ENCODE results near the gene FOXL3. TPM values are rescaled to one million over a fixed set of nuclear protein-coding genes. Genes with fewer than 3 reads are reported as not detected.

FOXL3 gene
- total RNA-seq, 1 experiment from 2014 or later: not detected

DNA sequence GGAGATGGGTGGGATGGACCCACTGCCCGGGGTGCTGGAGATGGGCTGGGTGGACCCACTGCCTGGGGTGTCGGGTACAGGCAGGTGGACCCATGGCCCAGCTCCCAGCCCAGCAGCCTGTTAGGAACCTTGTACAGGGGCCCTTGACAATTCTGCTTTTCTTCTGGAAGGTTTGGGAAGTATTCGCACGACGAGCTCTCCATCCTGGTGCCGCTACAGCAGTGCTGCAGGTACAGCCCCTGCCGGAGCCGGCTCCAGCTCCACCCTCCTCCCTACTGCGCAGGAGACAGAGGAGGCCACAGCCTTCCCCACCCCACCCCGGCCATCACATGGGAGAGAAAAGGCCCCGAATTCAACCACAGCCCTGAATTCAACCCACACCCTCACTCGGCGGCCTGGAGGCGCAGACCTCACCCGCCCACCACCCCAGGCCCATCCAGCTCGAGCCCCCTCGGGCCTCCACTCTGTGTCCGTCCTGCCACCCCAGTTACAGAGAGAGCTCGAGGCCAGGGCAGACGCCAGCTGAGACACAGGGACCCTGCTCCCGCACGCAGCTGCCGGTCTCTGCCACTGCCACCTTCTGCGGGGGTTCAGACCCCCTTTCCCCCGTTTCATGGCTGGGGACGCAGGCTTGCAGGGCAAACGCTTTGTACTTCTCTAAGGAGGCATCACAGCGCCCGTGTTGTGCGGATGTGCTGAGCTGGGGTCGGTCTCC lies 31.3 kb upstream of the FOXL3 start (continued):
- TF ChIP-seq, protein P1, sequence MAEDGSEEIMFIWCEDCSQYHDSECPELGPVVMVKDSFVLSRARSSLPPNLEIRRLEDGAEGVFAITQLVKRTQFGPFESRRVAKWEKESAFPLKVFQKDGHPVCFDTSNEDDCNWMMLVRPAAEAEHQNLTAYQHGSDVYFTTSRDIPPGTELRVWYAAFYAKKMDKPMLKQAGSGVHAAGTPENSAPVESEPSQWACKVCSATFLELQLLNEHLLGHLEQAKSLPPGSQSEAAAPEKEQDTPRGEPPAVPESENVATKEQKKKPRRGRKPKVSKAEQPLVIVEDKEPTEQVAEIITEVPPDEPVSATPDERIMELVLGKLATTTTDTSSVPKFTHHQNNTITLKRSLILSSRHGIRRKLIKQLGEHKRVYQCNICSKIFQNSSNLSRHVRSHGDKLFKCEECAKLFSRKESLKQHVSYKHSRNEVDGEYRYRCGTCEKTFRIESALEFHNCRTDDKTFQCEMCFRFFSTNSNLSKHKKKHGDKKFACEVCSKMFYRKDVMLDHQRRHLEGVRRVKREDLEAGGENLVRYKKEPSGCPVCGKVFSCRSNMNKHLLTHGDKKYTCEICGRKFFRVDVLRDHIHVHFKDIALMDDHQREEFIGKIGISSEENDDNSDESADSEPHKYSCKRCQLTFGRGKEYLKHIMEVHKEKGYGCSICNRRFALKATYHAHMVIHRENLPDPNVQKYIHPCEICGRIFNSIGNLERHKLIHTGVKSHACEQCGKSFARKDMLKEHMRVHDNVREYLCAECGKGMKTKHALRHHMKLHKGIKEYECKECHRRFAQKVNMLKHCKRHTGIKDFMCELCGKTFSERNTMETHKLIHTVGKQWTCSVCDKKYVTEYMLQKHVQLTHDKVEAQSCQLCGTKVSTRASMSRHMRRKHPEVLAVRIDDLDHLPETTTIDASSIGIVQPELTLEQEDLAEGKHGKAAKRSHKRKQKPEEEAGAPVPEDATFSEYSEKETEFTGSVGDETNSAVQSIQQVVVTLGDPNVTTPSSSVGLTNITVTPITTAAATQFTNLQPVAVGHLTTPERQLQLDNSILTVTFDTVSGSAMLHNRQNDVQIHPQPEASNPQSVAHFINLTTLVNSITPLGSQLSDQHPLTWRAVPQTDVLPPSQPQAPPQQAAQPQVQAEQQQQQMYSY (CRISPR knock-in tag; IDR thresholded peaks at IDR 0.05): no peak
- TF ChIP-seq HMGA2 (CRISPR knock-in tag; IDR thresholded peaks at IDR 0.05) (no peak), TP53 (CRISPR knock-in tag; IDR thresholded peaks at IDR 0.05) (no peak)
- TF ChIP-seq, protein P2, sequence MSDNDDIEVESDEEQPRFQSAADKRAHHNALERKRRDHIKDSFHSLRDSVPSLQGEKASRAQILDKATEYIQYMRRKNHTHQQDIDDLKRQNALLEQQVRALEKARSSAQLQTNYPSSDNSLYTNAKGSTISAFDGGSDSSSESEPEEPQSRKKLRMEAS (CRISPR knock-in tag; IDR thresholded peaks at IDR 0.05): no peak

DNA sequence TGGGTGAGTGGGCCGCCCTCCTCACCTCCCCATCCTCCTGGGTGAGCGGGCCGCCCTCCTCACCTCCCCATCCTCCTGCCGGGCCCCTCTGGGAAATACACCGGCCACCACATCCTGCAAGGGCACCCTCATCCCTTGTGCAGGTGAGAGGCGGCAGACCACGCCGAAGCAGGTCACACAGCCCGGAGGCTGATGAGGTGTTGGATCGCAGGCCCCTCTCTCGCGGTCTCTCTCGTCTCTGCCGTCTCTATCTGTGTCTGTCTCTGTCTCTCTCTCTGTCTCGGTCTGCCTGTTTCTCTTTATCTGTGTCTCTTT lies 30.8 kb upstream of the FOXL3 start:
- H3K36me3 Mint-ChIP-seq: peaks cover 78% of the 10 kb centered on the region
- H3K27me3 Mint-ChIP-seq (ENCODE audit: low read depth): peaks cover 15% of the 10 kb centered on the region
- no peak overlapping the region for H3K4me3 Mint-ChIP-seq
- ATAC-seq (no peak), DNase-seq (ENCODE audit: low spot score) (no peak)
- no peaks in the 10 kb centered on the region for H3K4me1 Mint-ChIP-seq
- POLR2A ChIA-PET: no interaction called here
- H3K9me3 Mint-ChIP-seq: peaks cover 38% of the 10 kb centered on the region
- TF ChIP-seq ELF4 (CRISPR knock-in tag; IDR thresholded peaks at IDR 0.05; ENCODE audit: low read depth): no peak
- TF ChIP-seq GTF2I (CRISPR knock-in tag; conservative IDR thresholded peaks at IDR 0.05): no peak
- TF ChIP-seq, protein P3, sequence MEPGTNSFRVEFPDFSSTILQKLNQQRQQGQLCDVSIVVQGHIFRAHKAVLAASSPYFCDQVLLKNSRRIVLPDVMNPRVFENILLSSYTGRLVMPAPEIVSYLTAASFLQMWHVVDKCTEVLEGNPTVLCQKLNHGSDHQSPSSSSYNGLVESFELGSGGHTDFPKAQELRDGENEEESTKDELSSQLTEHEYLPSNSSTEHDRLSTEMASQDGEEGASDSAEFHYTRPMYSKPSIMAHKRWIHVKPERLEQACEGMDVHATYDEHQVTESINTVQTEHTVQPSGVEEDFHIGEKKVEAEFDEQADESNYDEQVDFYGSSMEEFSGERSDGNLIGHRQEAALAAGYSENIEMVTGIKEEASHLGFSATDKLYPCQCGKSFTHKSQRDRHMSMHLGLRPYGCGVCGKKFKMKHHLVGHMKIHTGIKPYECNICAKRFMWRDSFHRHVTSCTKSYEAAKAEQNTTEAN (CRISPR knock-in tag; IDR thresholded peaks at IDR 0.05): no peak
- TF ChIP-seq EMX1 (CRISPR knock-in tag; IDR thresholded peaks at IDR 0.05): no peak
- no peak for TF ChIP-seq ZNF219 (CRISPR knock-in tag; IDR thresholded peaks at IDR 0.05; ENCODE audit: borderline replicate concordance)
- TF ChIP-seq MYBL2 (CRISPR knock-in tag; IDR thresholded peaks at IDR 0.05): no peak
- TF ChIP-seq TP53 (CRISPR knock-in tag; IDR thresholded peaks at IDR 0.05): no peak
- no peak for TF ChIP-seq IRF2 (CRISPR knock-in tag; IDR thresholded peaks at IDR 0.05; ENCODE audit: borderline replicate concordance, low read depth)
- no peak for TF ChIP-seq ZBTB21 (CRISPR knock-in tag; IDR thresholded peaks at IDR 0.05; ENCODE audit: borderline replicate concordance)
- no peak for TF ChIP-seq ATF1 (CRISPR knock-in tag; IDR thresholded peaks at IDR 0.05)
- no peak for TF ChIP-seq ZNF416 (CRISPR knock-in tag; IDR thresholded peaks at IDR 0.05)
- TF ChIP-seq TCF7 (CRISPR knock-in tag; IDR thresholded peaks at IDR 0.05; ENCODE audit: low read depth): no peak
- no peak for TF ChIP-seq NR3C1 (CRISPR knock-in tag; conservative IDR thresholded peaks at IDR 0.05; ENCODE audit: low read depth)
- TF ChIP-seq HMGA2 (CRISPR knock-in tag; IDR thresholded peaks at IDR 0.05): no peak
- TF ChIP-seq, protein P1 (CRISPR knock-in tag; IDR thresholded peaks at IDR 0.05): no peak
- TF ChIP-seq ZNF121 (CRISPR knock-in tag; IDR thresholded peaks at IDR 0.05): no peak
- no peak for TF ChIP-seq ZNF263 (CRISPR knock-in tag; IDR thresholded peaks at IDR 0.05; ENCODE audit: low read depth)
- CTCF ChIA-PET: no interaction called here
- no peak overlapping the region for H3K27ac Mint-ChIP-seq
